Femur (tissue), 1 donor: ENCODE measurements around the gene REG3G.
A peak's percentile ranks its signal among the peaks of the same experiment; 100 is the strongest.

Experiments used
- DNase-seq: peaks from one replicate; pipeline ENCODE4 v3.0.0-alpha.2; 2017

Gene REG3G

GRCh38 chr2:79025421-79025820, at the start of gene REG3G:
Gene REG3G (plus strand): TSS chr2:79025702. CDS start chr2:79026094, 392 bp downstream.
- DNase-seq: no peak

- DNase-seq: no peak
Observed at GRCh38 chr2:78977661-78978145, 47.8 kb upstream of the REG3G start.

- DNase-seq: no peak
Observed at GRCh38 chr2:78978340-78978739, 47.2 kb upstream of the REG3G start.

- peak; percentile 86 for DNase-seq
Observed at GRCh38 chr2:78979380-78980151, 45.9 kb upstream of the REG3G start.

GRCh38 chr2:78980152-78980465, 45.4 kb upstream of the REG3G start:
- no peak for DNase-seq

- DNase-seq: no peak
Observed at GRCh38 chr2:78980871-78981270, 44.6 kb upstream of the REG3G start.

DNA sequence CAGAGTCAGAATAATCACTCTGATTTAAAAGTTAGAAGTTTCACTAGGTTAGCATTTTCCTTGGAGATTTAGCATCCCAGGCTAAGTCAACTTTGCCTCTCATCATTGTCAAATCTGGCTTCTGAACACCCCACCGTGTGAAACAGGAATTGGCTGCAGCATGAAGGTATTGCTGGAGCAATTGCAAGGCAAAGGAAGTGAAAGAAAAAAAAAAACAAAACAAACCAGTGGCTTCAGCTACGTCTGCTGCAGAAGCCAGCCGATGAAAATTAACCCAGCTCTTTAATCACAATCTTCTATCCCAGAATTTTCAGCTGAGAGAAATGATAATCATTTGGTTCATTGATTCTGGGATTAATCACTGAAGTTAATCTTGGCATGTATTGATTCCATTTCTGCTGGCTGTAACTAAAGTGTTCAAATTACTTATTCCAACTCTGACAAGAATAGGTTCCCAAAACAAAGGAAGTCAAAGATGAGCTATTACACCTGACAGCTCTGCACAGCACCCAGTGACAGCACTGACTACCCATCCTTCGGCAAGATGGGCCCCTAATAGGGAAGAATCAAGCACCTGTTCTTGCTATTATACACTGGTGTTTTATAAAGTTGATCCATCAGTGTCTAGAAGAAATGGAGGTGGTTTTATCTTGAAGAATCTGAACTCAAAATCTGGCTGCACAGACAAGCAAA, 42.7 kb upstream of the REG3G start:
- no peak for DNase-seq

DNA sequence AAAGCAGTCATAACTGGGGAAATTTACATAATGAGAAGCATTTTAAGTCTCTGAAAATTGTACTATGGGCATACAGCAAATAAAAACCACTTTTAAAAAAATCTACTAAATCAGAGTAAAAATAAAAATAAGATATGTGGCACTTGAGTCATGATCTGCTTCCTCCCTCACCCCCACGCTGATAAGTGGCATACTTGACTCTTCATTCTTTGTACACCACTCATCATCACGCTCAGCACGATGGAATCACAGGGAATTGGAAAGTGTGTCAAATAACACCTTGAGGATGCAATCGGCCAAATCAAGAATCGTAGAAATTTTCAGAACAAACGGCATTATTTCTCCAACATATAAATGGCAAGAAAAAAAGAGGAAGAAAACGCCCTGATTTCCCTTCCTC, 41.1 kb upstream of the REG3G start:
- no peak for DNase-seq

GRCh38 chr2:78985558-78985957, 39.9 kb upstream of the REG3G start:
- DNase-seq: no peak

DNA sequence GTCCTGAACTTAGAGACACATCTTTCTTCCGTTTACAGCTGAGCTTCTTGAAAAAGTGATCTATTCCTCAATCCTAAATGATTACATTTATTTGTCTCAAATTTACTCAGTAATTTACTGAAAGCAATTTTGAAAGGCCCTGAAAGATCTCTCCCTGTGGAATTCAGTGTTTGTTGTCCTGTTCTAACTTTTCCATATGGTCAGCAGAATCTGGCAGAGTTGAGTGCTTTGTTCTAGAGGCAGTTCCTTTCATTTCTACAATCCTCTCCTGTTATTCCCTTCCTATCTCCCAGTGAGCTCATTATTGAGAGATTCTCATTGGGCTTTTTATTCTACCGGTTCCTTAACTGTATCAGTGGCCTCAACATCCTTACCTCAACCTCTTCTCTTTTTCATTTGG, 36.5 kb upstream of the REG3G start:
- DNase-seq: no peak

GRCh38 chr2:78992451-78992806, 33.1 kb upstream of the REG3G start:
- no peak for DNase-seq

GRCh38 chr2:78992807-78993517, 32.5 kb upstream of the REG3G start:
- no peak for DNase-seq

DNA sequence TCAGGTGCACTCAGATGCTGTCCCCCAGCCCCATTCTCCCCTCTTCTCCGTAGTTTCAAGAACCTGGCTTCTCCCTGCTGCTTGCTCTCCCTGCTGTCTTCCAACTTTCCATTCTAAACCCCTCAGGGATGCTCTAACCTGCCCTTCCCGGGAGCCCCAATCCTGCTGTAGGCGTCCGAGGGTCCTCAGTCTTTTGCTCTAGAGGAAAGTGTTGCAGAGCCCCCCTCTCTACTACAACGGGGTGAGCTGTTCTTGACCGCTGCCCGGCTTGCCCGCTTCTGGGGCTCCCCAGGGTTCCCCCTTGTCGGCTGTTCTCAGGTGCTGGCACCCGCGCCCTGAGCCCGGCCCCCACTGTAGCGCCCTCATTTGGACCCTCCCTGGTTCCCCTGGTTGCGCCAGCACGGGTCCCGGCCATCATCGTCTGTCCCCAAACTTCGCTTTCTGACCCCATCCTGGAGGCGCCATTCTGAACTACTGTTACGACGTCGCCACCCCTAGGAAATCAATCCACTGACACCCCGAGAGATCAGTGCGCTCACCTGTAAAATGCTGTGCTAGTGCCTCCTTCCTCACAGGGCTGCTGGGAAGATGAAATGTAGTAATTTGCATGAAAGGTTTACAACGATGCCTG, 31.9 kb upstream of the REG3G start:
- DNase-seq: no peak

- no peak for DNase-seq
Observed at GRCh38 chr2:78994789-78995188, 30.7 kb upstream of the REG3G start.

DNA sequence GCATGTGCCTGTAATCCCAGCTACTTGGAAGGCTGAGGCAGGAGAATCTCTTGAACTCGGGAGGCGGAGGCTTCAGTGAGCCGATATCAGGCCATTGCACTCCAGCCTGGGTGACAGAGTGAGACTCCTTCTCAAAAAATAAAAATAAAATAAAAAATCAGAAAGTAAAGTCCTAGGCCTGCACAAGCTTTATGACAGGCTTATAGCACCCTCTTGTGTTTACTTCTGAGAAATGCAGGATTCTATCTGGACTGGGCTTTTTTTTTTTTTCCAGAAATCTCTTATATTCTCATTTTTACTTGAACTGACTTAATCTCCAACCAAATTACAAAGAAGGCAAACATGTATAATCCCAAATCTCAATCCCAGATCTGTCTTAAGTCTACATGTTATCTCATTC, 26.1 kb upstream of the REG3G start:
- DNase-seq: no peak

- DNase-seq: no peak
Observed at GRCh38 chr2:79000008-79000576, 25.4 kb upstream of the REG3G start.

- no peak for DNase-seq
Observed at GRCh38 chr2:79001285-79001684, 24.2 kb upstream of the REG3G start.

- DNase-seq: no peak
Observed at GRCh38 chr2:79004680-79005079, 20.8 kb upstream of the REG3G start.

- DNase-seq: no peak
Observed at GRCh38 chr2:79005216-79005615, 20.3 kb upstream of the REG3G start.

DNA sequence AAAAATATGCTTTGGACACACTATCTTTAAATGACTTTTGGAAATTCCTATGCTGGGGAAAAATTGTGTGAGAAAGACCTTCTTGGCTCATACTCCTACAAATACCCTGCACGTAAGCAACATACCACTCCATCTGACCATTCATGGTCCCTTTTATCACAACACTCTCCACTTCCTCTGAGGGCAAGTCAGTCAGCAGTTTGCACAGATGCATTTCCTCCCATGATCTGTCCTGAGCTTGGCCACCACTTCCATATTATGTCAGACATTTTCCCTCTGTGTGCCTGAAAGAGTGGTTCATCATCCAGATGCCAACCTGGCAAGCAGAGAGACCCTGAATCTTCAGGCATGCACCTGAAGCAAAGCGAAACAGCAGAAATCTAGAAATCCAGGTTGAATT, 16.1 kb upstream of the REG3G start:
- DNase-seq: no peak

DNA sequence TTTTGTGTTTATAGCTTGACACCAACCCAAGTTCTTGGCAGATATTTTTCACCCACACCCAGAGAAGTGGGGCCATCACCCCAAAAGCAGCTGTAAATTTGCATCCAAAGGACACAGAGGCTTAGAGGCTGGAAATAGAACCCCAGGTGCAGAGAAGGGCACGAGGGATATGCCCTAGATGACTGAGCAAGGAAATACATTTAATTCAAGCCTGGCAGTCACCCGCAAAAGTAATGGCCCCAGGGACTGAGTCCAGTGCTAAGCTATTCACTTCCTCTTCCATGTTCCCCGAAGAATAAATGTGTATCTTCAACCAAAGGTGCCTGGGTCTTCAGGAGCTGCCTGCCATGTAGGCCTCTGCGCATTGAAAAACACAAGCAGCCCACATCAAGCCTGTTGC, 14.0 kb upstream of the REG3G start:
- DNase-seq: no peak

DNA sequence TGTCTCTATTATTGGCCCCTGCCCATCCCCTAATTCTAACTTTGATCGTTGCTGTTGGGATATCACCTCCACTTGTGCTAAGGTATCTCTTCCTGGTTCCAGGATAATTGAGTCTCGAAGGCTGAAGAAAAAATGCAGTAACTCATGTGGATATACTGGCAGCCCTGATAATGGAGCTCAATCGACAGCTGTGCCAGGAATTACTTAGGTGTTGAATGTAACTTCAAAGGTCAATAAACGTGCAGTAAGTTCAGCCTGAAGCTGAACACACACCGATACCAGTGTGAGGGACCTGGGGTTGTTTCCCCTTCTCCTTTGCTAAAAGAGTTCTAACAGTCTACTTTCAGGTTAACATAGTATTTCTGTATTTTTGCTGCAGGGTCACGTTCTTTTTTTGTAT, 11.9 kb upstream of the REG3G start:
- DNase-seq: no peak

DNA sequence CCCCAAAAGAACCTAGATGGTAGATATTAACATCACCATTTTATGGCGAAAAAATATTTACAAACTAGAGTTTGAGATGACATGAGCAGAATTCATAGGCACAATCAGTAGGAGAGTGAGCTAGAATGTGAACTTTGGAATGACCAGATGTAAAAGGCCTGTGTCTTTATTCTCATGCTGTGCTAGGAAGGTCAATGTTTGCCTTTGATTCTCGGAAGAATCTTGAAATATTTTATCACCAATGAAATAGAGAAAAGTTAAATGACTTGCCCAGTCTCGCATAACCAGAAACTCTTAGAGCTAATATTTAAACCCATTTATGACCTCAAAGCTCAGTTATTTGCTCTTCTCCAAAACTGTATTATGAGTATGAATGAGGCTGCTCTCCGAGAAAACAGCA, 9.2 kb upstream of the REG3G start:
- DNase-seq: no peak
